HG02885 (cell line): ENCODE measurements around the gene PRX.
"Not testable (repeated sequence)": the region's sequence is repeated elsewhere in the genome, so short reads cannot be mapped to it uniquely, and the experiment has no call there.

Experiments
- ATAC-seq: cut with Tn5 transposase; IDR thresholded peaks from one replicate; pipeline ENCODE4 v1.9.1; 2021; ENCODE audit warnings: mild to moderate bottlenecking; ENCODE audit not compliant: unreplicated experiment, poor library complexity

PRX gene

DNA sequence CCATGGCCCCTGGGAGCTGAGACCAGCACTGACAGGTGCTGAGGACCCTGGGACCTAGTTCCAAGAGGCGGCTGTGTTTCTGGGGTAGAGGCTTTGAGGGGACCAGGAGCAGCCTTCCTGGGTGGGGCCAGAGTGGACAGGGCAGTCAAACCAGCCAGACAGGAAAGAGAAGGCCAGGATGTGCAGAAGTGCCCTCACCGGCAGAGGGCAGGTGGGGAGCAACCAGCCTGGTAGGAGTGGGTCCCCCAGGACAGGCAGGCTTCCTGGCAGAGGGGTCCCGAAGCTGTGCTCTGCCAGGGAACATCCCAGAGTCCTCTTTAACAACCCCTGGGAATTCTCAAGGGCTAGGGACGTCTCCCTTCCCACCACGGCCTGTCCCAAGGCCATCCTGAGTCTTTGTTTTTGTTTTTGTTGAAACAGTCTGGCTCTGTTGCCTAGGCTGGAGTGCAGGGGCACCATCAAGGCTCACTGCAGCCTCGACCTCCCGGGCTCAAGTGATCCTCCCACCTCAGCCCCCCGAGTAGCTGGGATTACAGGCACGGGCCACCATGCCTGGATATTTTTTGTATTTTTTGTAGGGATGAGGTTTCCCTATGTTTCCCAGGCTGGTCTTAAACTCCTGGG is 20.2 kb downstream of the PRX start:
- no peak for ATAC-seq

- ATAC-seq: no peak
Measured at GRCh38 chr19:40392123-40392522, 21.1 kb downstream of the PRX start.

- no peak for ATAC-seq
Measured at GRCh38 chr19:40390084-40390742, 23.0 kb downstream of the PRX start, which contains the start of gene HIPK4. Gene HIPK4 (minus strand): TSS chr19:40390181. CDS start chr19:40389902, 279 bp downstream.

DNA sequence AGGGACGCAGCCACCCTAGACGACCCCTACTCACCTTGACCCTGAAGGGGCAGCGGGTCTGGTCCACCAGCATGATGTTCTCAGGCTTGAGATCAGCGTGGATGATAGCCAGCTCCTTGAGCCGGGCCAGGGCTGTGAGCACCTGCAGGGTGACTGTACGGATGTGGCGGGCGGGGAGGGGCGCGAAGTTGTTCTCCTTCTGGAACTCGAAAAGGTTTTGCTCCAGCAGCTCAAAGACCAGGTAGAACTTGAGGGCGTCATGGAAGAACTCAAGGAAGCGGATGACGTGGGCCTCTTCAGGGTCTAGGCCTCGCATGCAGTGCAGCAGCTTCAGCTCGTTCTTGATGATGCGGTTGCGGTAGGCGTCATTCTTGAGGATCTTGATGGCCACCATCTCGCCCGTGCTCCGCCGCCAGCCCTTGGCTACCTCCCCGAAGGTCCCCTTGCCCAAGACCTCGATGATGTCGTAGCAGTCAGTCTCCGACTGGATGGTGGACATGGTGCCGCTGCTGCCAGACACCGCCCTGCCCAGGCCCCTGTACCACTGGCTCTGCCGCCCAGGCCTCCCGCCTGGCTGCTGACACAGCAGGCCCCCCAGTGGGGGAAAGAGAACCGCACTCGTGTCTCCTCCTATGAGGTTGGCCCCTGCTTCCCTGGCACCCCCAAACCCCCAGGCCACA is 23.6 kb downstream of the PRX start:
- no peak for ATAC-seq

- ATAC-seq: no peak
Measured at GRCh38 chr19:40388481-40388880, 24.7 kb downstream of the PRX start.

- no peak for ATAC-seq
Measured at GRCh38 chr19:40387155-40387554, 26.0 kb downstream of the PRX start.

GRCh38 chr19:40383668-40384248 is 29.4 kb downstream of the PRX start:
- ATAC-seq: no peak

DNA sequence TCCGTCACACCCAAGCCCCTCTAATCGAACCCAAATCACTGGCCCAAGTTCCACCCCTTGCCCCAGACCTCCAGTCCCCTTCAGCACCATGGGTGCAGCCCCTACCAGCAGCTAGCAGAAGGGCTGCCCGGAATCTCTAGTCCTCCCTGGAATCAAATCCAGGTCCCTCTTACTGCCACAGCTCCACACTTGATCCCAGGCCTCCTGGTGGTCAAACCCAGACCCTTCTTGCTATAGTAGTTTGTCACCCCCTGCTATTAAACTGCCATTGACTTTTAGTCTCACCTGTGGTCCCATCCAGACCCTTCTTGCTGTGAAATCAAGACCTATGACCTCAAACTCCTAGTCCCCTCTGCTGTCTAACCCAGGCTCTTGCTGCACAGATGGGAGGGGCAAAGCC is 31.9 kb downstream of the PRX start:
- ATAC-seq: no peak

- no peak for ATAC-seq
Measured at GRCh38 chr19:40380199-40381037, 32.8 kb downstream of the PRX start.

DNA sequence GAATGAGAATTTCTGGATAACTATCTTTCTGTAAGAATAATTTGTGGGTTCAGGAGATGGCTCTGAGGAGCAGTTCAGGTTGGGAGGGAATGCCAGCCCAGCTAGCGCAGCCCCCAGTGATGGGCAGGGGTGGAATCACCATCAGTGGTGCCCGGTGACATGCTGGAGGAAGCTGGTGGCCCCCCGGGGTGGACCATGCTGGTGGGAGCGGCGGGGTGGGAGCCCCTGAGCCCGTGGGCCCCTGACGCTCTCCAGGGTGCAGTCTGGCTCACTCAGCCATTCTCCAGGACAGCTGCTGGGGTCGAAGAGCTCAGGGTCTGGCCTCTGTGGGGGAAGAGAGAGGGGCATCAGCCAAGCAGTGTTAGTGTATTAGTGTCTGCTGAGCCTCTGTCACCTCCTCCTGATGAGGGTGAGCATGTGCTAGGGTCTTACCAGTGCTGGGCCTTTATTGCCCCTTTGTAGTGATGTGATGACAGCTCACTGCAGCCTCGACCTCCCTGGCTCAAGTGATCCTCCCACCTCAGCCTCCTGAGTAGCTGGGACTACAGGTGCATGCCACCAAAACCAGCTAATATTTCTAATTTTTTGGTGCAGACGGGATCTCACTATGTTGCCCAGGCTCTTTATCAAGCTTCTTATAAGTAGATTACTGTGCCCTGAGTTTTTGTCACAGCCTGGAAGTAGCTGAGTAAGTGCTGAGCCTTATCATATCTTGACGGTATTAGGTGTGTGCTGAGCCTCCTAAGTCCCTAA is 33.6 kb downstream of the PRX start:
- ATAC-seq: no peak

DNA sequence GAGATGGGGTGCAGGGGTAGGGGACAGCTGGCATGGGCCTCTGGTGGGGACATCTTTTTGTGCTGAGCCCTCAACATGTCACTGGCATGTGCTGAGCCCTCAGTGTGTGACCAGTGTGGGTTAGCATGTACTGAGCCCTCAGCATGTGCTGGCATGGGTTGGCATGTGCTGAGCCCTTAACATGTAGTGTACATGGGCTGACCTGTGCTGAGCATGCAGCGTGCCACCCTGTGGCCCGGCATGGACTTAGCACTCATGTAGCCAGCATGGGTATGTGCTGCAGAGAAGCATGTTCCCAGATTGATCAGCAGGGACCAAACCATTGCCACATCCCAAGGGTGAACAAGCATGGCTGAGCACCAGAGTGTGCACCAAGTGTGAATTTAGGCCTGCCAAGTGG is 34.7 kb downstream of the PRX start:
- no peak for ATAC-seq

- no peak for ATAC-seq
Measured at GRCh38 chr19:40377876-40378385, 35.2 kb downstream of the PRX start.

GRCh38 chr19:40376286-40376862 is 36.8 kb downstream of the PRX start:
- no peak for ATAC-seq

DNA sequence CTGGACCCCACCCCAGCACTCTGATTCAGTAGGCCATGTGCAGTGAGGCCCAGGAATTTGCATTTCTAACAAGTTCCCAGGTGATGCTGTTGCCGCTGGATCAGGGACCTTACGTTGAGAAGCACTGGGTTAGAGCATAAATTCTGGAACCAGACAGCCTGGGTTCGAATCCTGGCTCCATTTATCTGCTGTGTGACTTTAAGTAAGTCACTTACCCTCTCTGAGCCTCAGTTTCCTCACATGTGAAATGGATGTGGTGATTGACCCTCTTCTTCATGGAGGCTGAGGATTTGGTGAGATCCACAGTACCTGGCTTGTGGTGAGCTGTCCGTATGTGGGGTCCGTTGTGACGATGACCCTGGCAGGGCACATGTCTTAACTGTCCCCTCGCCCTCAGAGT is 39.1 kb downstream of the PRX start:
- no peak for ATAC-seq

DNA sequence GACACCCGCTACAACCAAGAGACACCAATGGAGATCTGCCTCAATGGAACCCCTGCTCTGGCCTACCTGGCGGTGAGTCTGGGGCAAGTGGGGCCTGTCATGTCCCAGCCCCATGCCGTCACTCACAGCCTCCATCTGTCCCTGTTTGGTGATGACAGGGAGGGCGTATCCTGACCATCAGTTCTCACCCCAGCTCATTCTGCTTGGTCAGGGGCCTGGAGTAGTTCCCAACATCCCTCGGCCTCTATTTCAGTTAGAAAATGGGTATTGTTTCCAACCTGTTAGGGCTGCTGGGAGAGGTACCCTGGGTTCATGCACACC is 41.4 kb downstream of the PRX start:
- ATAC-seq: no peak

GRCh38 chr19:40370997-40371801 is 42.0 kb downstream of the PRX start:
- ATAC-seq: no peak

GRCh38 chr19:40370253-40370652 is 42.9 kb downstream of the PRX start:
- not testable (repeated sequence) for ATAC-seq

DNA sequence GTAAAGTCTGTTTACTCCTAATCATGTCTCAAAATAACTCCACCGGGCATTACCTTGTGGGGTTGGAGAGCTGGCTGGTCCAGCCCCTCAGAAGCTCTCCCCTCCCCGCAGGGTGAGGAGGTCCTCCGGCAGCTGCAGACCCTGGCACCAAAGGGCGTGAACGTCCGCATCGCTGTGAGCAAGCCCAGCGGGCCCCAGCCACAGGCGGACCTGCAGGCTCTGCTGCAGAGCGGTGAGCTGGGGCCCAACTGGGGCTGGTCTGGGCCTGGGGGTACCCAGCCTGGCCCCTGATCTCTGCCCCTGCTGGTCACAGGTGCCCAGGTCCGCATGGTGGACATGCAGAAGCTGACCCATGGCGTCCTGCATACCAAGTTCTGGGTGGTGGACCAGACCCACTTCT is 43.4 kb downstream of the PRX start:
- no peak for ATAC-seq
